Measurements from ENCODE around the gene OR4D1. TPM values are rescaled to one million over a fixed set of nuclear protein-coding genes. Genes with fewer than 3 reads are reported as not detected.

Gene OR4D1
- total and polyA plus RNA-seq, 2 donors (not counting 1 experiment from before 2014, with no cell fraction given) = not detected

DNA sequence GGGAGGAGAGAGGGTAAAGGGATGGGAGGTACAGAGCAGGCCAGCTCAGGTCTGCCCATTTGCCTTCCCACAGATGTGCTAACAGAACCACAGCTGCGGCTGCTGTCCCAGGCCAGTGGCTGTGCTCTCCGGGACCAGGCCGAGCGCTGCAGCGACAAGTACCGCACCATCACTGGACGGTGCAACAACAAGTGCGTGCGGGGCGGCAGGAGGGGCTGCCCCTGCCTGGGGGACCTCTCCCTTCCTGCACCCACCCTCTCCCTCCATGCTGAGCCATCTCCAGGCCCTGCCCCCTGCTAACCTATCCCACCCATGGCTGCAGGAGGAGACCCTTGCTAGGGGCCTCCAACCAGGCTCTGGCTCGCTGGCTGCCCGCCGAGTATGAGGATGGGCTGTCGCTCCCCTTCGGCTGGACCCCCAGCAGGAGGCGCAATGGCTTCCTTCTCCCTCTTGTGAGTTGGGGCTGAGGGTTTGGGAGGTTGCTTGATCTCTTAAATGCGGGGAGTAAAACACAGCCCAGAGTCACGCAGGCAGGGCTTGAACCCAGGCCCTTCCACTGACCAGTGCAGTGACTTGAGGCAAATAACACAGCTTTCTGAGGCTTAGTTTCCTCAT, 45.6 kb downstream of the OR4D1 start:
- Histone ChIP-seq H3K4me1 (ENCODE audit: control insufficient read depth, extremely low read depth, insufficient read depth, low read length) (peaks cover 9% of the 10 kb centered on the region), H3K27me3 (ENCODE audit: control insufficient read depth, insufficient read depth, low read length) (no peaks in the 10 kb centered on the region)
- no peak for TF ChIP-seq EZH2 (IDR thresholded peaks at IDR 0.05; ENCODE audit: low read length, missing control alignments)
- TF ChIP-seq, protein P1, sequence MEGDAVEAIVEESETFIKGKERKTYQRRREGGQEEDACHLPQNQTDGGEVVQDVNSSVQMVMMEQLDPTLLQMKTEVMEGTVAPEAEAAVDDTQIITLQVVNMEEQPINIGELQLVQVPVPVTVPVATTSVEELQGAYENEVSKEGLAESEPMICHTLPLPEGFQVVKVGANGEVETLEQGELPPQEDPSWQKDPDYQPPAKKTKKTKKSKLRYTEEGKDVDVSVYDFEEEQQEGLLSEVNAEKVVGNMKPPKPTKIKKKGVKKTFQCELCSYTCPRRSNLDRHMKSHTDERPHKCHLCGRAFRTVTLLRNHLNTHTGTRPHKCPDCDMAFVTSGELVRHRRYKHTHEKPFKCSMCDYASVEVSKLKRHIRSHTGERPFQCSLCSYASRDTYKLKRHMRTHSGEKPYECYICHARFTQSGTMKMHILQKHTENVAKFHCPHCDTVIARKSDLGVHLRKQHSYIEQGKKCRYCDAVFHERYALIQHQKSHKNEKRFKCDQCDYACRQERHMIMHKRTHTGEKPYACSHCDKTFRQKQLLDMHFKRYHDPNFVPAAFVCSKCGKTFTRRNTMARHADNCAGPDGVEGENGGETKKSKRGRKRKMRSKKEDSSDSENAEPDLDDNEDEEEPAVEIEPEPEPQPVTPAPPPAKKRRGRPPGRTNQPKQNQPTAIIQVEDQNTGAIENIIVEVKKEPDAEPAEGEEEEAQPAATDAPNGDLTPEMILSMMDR (conservative IDR thresholded peaks at IDR 0.05 in 1 of 2, IDR thresholded peaks at IDR 0.05 in 1 of 2; ENCODE audit: low read depth in 1 of 2, low read length in 2 of 2) = no peak

DNA sequence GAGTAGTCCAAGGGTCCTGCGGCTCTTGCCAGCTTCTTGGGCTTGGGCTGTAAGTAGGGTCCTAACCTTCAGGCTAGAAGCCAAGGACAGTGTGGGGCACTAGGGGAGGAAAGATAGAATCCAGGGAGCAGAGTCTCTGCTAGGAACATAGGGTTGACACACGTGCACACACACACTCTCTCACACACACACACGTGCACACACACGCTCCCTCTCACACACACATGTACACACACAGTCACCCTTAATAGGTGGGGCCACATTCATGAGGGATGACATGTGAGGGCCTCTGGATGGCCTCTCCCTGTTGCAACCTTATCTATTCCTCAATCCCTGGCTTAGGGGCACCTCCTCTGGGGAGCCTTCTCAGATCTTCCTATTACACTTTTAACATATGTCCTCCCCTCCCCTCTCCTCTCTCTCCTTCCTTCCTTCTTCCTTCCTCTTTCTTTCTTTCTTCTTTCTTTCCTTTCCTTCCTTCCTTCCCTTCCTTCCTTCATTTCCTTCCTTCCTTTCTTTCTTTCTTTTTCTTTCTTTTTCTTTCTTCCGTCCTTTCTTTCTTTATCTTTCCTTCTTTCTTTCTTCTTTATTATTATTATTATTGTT, 47.4 kb downstream of the OR4D1 start:
- no peaks in the 10 kb centered on the region for H3K9me3 ChIP-seq (ENCODE audit: control insufficient read depth, insufficient read depth, low read depth, low read length)
- H3K79me2 ChIP-seq (ENCODE audit: control insufficient read depth, insufficient read depth, low read length) = no peaks in the 10 kb centered on the region
- no peak overlapping the region for H2AFZ ChIP-seq (ENCODE audit: low read length)
- no peak overlapping the region for H3K27ac ChIP-seq (ENCODE audit: insufficient read depth, low read length)
- H3K36me3 ChIP-seq (ENCODE audit: control insufficient read depth, insufficient read depth, low read length) = no peaks in the 10 kb centered on the region
- no peaks in the 10 kb centered on the region for H3K27me3 ChIP-seq (ENCODE audit: control insufficient read depth, insufficient read depth, low read length)
- no peak overlapping the region for H3K9ac ChIP-seq (ENCODE audit: insufficient read depth, low read length)
- DNase-seq (ENCODE audit: low read depth in 2 of 2) = no peak
- TF ChIP-seq EZH2 (IDR thresholded peaks at IDR 0.05; ENCODE audit: low read length, missing control alignments) = no peak
- TF ChIP-seq, protein P1 (conservative IDR thresholded peaks at IDR 0.05 in 1 of 2, IDR thresholded peaks at IDR 0.05 in 1 of 2; ENCODE audit: low read depth in 1 of 2, low read length in 2 of 2) = no peak
- no peaks in the 10 kb centered on the region for H4K20me1 ChIP-seq (ENCODE audit: control insufficient read depth, extremely low read depth, insufficient read depth, low read length)
- no peak overlapping the region for H3K4me3 ChIP-seq (replicated peaks in 1 of 4; ENCODE audit: control extremely low read depth in 1 of 4, insufficient read depth in 1 of 4, low read depth in 3 of 4, low read length in 4 of 4)
- no peak overlapping the region for H3K4me2 ChIP-seq (ENCODE audit: extremely low read depth, insufficient read depth, low read length)
- no peaks in the 10 kb centered on the region for H3K4me1 ChIP-seq (ENCODE audit: control insufficient read depth, extremely low read depth, insufficient read depth, low read length)

More for the DNA sequence above, 45.6 kb downstream of the OR4D1 start:
- Histone ChIP-seq H3K79me2 (ENCODE audit: control insufficient read depth, insufficient read depth, low read length) (no peaks in the 10 kb centered on the region), H3K27ac (ENCODE audit: insufficient read depth, low read length) (no peak overlapping the region), H2AFZ (ENCODE audit: low read length) (no peak overlapping the region), H3K9me3 (ENCODE audit: control insufficient read depth, insufficient read depth, low read depth, low read length) (no peaks in the 10 kb centered on the region), H4K20me1 (ENCODE audit: control insufficient read depth, extremely low read depth, insufficient read depth, low read length) (no peaks in the 10 kb centered on the region), H3K36me3 (ENCODE audit: control insufficient read depth, insufficient read depth, low read length) (no peaks in the 10 kb centered on the region), H3K4me2 (ENCODE audit: extremely low read depth, insufficient read depth, low read length) (no peak overlapping the region), H3K4me3 (replicated peaks in 1 of 4; ENCODE audit: control extremely low read depth in 1 of 4, insufficient read depth in 1 of 4, low read depth in 3 of 4, low read length in 4 of 4) (no peak overlapping the region), H3K9ac (ENCODE audit: insufficient read depth, low read length) (no peak overlapping the region)
- DNase-seq (ENCODE audit: low read depth in 2 of 2) = no peak

DNA sequence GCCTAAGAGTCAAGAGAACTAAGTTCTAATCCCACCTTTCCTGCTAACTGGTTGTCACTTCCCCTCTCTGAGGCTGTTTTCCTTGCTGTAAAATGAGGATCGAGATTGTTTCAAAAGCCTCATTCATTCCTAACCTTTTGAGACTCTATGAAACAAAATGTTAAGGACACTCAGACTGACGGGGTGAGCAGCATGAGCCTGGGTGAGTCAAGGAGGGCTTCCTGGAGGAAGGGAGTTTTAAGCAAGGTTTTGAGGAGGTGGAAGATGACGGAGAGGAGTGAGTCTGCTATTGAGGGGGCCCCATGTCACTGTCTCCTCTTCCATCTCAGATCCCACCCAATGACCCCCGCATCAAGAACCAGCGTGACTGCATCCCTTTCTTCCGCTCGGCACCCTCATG, 48.4 kb downstream of the OR4D1 start:
- Histone ChIP-seq H3K27me3 (ENCODE audit: control insufficient read depth, insufficient read depth, low read length) (no peaks in the 10 kb centered on the region), H3K79me2 (ENCODE audit: control insufficient read depth, insufficient read depth, low read length) (no peaks in the 10 kb centered on the region), H2AFZ (ENCODE audit: low read length) (no peak overlapping the region), H3K9ac (ENCODE audit: insufficient read depth, low read length) (no peak overlapping the region), H3K36me3 (ENCODE audit: control insufficient read depth, insufficient read depth, low read length) (no peaks in the 10 kb centered on the region), H3K9me3 (ENCODE audit: control insufficient read depth, insufficient read depth, low read depth, low read length) (no peaks in the 10 kb centered on the region), H3K4me2 (ENCODE audit: extremely low read depth, insufficient read depth, low read length) (no peak overlapping the region), H3K27ac (ENCODE audit: insufficient read depth, low read length) (no peak overlapping the region), H3K4me3 (replicated peaks in 1 of 4; ENCODE audit: control extremely low read depth in 1 of 4, insufficient read depth in 1 of 4, low read depth in 3 of 4, low read length in 4 of 4) (no peak overlapping the region), H4K20me1 (ENCODE audit: control insufficient read depth, extremely low read depth, insufficient read depth, low read length) (no peaks in the 10 kb centered on the region), H3K4me1 (ENCODE audit: control insufficient read depth, extremely low read depth, insufficient read depth, low read length) (no peaks in the 10 kb centered on the region)
- no peak for DNase-seq (ENCODE audit: low read depth in 2 of 2)
- TF ChIP-seq EZH2 (IDR thresholded peaks at IDR 0.05; ENCODE audit: low read length, missing control alignments) = no peak
- TF ChIP-seq, protein P1 (conservative IDR thresholded peaks at IDR 0.05 in 1 of 2, IDR thresholded peaks at IDR 0.05 in 1 of 2; ENCODE audit: low read depth in 1 of 2, low read length in 2 of 2) = no peak

Measured in fibroblast of lung (primary cell).